ENCODE results near the gene MMAB. TPM values are rescaled to one million over a fixed set of nuclear protein-coding genes. Genes with fewer than 3 reads are reported as not detected.

Gene MMAB
- polyA plus RNA-seq, 12 donors: 18.4 to 126 (median 24.2) TPM

DNA sequence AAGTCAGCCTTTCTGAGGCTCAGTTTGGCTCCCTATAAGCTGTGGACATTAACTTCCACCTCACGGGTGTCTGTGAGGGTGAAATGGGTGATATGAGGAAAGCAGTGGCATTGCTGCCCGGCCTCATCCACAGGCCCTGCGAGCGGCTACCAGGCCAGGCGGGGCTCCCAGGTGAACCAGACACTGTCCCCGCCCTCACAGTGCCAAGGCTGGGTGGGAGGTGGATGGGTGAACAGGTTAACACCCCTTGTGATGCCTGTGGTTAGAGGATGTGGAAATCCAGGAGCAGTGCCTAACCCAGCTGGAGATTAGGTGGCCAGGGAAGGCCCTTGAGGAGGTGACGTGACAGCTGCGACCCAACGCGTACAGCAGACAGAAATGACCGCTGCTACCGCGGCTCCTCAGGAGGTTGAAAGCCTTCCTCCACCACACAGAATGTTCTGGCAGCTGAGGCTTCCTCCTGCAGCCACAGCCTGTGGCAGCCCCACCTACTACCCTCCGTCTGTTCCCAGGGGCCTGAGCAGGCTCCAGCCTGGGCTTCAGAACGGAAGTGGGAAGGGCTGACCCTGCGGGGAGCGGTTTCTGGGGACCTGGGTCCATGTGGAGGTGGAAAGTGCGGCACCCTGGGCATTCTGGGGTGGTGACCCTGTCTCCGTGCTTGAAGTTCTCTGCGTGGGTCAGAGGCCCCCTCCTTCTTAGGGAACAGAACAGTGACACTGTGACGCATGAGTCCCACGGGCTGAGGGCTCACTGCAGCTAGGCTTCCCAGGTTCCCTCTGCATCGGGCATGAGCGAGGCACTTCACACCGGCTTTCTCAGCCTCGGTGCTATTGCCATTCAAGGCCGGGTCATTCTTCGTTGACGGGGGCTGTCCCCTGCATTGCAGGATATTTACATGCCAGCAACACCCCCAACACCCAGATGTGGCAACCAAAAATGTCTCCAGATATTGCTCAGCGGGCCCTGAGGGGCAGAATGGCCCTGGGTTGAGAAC, 9.7 kb downstream of the MMAB start:
- peak; percentile 6 for DNase-seq

DNA sequence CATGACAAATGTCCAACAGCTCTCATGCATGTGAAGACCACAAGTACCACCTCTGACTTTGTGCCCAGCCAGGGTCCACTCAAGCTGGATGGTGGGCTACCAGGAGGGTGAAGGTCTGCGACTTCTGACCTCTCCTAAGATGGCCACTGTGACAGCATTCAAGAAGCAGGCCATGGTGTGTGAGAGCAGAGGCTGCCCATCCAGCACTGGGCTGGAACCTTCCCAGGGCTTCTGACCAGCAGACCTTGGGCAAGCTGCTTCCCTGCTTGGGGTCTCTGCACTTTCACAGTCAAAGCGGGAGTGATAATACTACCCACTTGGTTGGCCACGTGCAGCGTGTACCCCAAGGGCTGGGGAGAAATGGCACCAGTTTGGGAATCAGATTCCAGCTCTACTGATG, 10.4 kb downstream of the MMAB start:
- no peak for DNase-seq

GRCh38 chr12:109561711-109562030, 11.6 kb downstream of the MMAB start:
- no peak for DNase-seq

DNA sequence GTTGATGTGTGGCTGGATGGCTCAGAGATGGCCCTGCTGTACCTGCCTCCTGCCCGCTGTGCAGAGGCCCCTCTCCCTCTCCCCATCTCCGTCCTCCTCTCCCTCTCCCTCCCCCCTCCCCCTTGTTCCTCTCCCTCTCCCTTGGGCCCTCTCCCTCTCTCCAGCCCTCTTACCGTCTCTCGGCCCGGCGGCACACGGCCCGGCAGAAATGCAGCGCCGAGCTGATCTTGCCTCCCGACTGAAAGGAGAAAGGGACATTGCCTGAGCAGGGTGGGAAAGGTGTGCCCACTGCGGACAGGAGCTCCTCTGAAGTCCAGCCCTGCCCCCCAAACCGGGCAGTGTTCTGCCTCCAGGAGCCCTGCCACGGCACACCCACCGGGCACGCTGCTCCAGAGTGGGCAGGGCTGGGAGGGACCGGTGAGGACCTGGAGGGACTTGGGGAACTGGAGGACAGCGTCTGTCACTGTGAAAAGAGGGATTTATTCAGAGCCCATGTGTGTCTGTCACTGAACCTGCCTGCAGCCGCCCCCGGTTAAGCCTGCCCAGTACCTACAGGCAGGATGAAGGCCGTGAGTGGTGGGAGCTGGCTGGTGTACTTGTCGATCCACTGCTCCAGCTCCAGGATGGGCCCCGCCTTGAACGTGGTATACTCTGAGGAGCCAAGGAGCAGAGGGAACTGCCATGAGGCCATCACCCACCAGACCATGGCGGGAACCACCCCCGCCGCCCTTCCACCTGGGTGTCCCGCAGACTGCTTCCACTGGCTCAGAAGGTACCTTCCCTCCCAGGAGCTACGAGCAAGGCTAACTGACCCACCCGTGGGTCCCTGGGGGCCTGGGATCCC, 12.2 kb downstream of the MMAB start:
- no peak for DNase-seq

GRCh38 chr12:109559601-109560000, 13.7 kb downstream of the MMAB start:
- DNase-seq: no peak

GRCh38 chr12:109559200-109559505, 14.2 kb downstream of the MMAB start:
- DNase-seq: no peak

GRCh38 chr12:109558374-109559199, 14.7 kb downstream of the MMAB start:
- DNase-seq: no peak

DNA sequence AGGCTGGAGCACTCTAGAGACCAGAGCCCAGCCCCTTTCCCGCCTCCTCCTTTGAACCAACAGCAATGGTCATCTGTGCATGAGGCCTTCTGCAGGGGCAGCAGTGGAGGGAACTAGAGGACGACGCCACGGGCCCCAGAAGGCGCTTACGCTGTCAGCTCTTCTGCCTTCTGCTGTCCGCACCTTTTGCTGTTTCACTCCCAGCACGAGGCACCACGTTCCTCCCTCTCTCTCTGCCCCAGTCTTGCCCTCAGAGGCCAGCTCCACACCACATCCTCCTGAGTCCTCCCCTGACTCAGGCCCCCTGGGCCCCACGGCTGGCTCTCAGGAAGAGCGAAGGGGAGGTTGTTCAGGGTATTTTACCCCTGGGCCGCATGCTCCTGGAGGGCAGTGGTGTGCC, 15.5 kb downstream of the MMAB start:
- DNase-seq: no peak

- no peak for DNase-seq
These were observed 16.1 kb downstream of the MMAB start for GRCh38 chr12:109557200-109557599.

DNA sequence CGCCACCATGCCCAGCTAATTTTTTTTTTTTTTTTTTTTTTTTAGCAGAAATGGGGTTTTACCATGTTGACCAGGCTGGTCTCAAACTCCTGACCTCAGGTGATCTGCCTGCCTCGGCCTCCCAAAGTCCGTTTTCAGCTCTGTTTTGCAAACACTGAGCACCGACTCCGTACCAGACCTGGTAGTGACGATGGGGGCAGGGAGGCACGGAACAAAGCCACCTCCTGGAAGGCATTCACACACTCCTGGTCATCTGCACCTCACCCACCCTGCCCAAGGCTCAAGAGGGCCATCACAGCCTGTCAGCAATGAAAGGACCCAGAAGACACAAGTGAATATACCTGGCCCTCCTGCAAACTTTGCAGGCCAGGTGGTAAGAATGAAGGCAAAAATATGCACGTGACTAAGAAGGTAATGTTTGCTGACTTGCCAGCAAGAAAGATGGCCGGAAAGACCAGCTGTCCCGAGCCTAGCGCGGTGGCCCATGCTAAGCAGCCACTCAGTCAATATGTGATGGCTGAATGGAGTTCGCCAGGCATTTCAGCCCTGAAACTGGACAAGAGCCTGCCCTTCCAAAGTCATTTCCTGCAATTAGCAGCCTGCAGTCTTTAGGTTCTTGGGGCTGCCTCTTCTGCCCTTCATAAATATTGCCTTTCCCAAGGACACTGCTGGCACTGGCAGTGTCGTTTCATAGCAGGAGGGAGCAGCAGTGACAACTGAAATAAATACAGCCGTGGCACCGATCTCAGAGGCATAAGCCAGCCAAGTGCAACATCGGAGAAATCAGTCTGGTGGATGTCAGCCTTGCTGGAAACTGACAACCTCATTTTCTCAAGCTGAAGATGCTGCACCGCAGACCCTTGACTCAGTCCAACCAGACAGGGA, 17.6 kb downstream of the MMAB start:
- no peak for DNase-seq

GRCh38 chr12:109554761-109555160, 18.5 kb downstream of the MMAB start:
- DNase-seq: no peak

DNA sequence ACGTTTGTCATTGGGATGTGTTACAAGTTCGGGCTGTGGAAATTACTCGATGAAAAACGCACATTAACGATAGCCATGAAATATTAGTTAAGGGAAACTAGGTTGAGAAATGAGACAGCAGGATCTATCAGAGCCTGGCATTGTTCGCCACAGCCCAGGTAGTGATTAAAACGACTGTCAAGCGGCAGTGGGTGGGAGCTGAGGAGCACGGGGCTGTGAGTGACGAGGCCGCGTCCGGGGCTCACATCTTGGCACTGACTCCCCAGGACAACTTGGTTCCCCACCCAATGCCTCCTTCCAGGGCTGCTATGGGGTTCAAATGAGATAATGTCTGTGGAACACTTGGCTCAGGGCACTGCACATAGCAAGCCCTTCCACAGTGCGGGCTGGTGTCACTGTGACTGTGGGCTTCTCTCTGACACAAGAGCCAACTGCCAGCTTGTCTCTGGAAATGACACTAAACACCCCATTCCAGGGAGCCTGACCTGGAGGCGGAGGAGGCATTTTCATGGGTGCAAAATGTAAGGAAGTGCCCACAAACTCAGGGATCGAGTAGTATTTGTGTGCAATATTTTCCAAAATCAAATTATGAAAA, 19.3 kb downstream of the MMAB start:
- DNase-seq: no peak

- peak; percentile 7 for DNase-seq
These were observed 19.8 kb downstream of the MMAB start for GRCh38 chr12:109553483-109553882.

DNA sequence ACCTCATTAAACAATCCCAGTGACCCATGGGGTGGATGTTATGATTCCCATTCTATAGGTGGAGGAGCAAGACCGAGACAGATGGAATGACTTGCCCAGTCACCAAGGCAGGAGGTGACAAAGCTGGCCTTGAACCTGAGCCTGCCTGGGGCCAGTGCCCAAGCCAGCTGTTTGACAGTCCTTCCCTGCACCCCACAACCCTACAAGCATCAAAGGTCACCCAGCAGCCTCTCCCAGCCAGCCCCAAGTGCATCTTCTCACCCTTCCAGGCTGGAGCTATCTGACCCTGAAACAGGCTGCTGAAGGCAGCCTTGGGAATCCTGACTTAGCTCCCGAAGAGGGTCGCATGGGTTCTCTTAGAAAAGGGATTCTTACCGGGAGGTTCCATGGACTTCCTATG, 20.3 kb downstream of the MMAB start:
- no peak for DNase-seq

- DNase-seq: no peak
These were observed 22.2 kb downstream of the MMAB start for GRCh38 chr12:109551108-109551507.

DNA sequence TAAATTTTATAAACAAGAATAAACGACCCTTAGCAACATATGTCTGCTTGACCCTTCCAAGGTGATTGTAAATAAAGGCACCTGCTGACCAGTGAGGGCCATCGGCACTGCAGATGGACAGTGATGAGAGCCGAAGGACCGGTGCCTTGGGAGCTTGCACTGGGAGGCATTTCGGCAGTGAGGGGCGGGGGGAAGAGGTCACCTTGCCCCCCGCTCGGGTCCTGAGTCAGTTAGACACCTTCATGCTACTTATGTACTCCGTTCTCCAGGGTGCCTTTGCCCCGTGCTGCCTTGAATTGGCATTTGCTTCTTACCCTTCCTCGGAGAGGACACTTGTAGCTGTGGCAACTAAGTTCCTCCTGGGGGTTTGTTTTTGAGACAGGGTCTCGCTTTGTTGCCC, 23.0 kb downstream of the MMAB start:
- DNase-seq: no peak

DNA sequence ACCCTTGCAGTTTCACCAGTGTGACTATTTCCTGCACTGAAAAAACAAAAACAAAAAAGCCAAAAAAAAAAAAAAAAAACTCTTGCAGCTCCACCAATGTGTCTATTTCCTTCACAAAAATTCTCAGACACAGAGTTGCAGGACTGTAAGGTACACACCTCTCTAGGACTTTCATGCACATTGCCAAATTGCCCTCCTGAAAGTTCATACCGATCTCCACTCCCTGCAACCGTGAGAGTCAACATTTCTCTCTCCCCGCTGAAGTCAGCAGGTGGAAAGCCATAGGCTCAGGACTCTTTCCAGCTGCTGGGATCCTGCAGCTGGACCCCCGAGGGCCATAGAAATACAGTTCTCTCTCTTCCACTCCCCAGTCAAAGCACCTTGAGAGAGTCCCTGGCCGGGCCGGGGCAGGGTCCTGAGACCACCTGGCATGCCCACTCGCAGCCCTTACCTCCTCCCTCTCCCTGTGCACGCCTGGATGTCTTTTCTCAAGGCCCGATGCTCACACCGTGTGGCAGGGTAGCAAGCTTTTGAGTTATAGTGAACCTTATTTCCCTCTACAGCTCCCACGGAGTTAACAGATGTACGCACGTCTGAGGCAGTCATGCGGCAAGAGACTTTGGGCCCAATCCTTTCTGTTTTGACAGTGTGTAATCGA, 23.6 kb downstream of the MMAB start:
- no peak for DNase-seq

DNA sequence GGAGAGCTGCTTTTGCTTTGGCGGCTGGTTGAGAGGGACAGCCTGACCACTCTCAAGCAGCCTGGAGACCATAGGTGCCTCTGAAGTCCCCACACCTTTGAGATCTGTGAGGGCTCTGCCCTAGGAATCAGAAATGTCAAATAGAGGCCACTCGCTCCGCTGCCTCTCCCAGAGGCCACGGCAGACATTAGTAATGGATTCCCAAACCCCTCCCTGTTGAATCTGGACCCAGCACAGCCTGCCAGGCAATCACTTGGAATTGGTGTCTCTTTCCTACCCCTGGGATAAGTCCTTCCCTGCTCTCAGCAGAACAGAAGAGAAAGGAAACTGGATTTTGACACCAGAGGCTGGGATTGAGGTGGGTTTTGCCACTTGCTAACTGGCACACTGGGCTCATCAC, 25.0 kb downstream of the MMAB start:
- no peak for DNase-seq

GRCh38 chr12:109547286-109547685, 26.0 kb downstream of the MMAB start:
- DNase-seq: no peak

DNA sequence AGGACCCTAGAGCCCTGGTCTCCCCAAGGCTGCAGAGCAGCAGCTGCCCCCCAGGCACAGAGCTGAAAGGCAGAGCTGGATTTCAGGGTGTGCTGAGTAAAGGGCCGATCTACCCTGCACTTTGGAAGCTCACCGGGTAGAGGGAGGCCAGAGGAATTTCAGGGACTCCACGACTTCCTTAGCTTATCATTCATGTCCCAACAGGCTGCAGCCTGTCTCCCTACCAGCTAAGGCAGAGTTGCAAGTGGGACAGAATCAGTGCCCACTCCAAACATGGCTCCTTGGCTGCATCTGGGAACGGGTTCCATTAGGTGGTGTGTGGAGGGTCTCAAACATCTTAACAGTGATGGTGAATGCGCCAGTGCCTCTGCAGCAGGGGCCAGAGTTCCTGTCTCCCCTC, 27.5 kb downstream of the MMAB start:
- DNase-seq: no peak
